Gastrocnemius medialis (tissue), 4 donors: ENCODE results near the gene ZBTB16. TPM values are rescaled to one million over a fixed set of nuclear protein-coding genes. Genes with fewer than 3 reads are reported as not detected.
A peak's percentile ranks its signal among the peaks of the same experiment; 100 is the strongest.

Experiments
- ATAC-seq, 2 donors: fragments of 150-250 bp; one replicate each; pipeline ENCODE4 v1.9.1; 2016
- DNase-seq, 2 donors: peaks; one replicate each; pipeline ENCODE4 v3.0.0-alpha.2; 2019
- H3K27ac ChIP-seq, 4 donors: fragments of 200-600 bp; sonication (generic); 1 replicate in 1 of 4; 2 replicates in 3 of 4; pipeline ENCODE4 v1.5.1; 2016 to 2018; ENCODE audit warnings: mild to moderate bottlenecking in 2 of 4, moderate library complexity in 1 of 4
- H3K27me3 ChIP-seq, 3 donors: fragments of 200-600 bp; sonication (generic) in 2 of 3; 1 replicate in 1 of 3; 2 replicates in 2 of 3; pipeline versions ENCODE4 v1.5.1 to v1.6.0; 2016 to 2019; ENCODE audit warnings: mild to moderate bottlenecking in 1 of 3, moderate library complexity in 1 of 3
- H3K36me3 ChIP-seq, 2 donors: fragments of 200-600 bp; sonication (generic) in 1 of 2; one replicate each; pipeline ENCODE4 v1.5.1; 2017 to 2018
- H3K4me1 ChIP-seq, 2 donors: fragments of 200-600 bp; sonication (generic) in 1 of 2; one replicate each; pipeline ENCODE4 v1.5.1; 2016 to 2017; ENCODE audit warnings: mild to moderate bottlenecking in 2 of 2
- H3K4me3 ChIP-seq, 4 donors: fragments of 200-600 bp; sonication (generic) in 3 of 4; 1 replicate in 1 of 4; 2 replicates in 3 of 4; pipeline ENCODE4 v1.5.1; 2016 to 2019; ENCODE audit warnings: mild to moderate bottlenecking in 2 of 4
- H3K9me3 ChIP-seq, 3 donors: fragments of 200-600 bp; sonication (generic) in 2 of 3; 1 replicate in 1 of 3; 2 replicates in 2 of 3; pipeline ENCODE4 v1.5.1; 2016 to 2019
- POLR2A ChIP-seq, 2 donors: fragments of 450-650 bp; IDR thresholded peaks; one replicate each; pipeline ENCODE4 v1.6.1; 2017; ENCODE audit warnings: antibody characterized with exemption in 2 of 2, mild to moderate bottlenecking in 2 of 2, moderate library complexity in 2 of 2
- in situ Hi-C, 4 donors: fragments of 200-750 bp; cut with MboI; loops; one replicate each; pipeline versions ENCODE4 v1.15.0 to v1.8.0; 2017; ENCODE audit warnings: low sequenced_read_pairs in 4 of 4
- intact Hi-C: fragments of 100-400 bp; cut with DNase I; formaldehyde crosslinking; loops from one replicate; pipeline ENCODE4 v1.15.1; 2023; ENCODE audit warnings: low total_unique reads
- total RNA-seq, 4 donors: library from RNA; depleted of rRNA; stranded (reverse); fragments of >200 nt; gene quantifications; one replicate each; pipeline versions ENCODE4 v1.1.0 to v1.2.3, GENCODE V29; 2016
- TF ChIP-seq, protein P1 (sequence below), 5 experiments: fragments of 450-650 bp in 3 of 5; fragments of 200-600 bp in 2 of 5; sonication (generic) in 2 of 5; IDR thresholded peaks in 4 of 5; conservative IDR thresholded peaks in 1 of 5; 1 replicate in 4 of 5; 2 replicates in 1 of 5; pipeline ENCODE4 v1.5.1; 2016 to 2019; ENCODE audit warnings: antibody characterized with exemption in 5 of 5, mild to moderate bottlenecking in 3 of 5, moderate library complexity in 3 of 5

Gene ZBTB16
- total RNA-seq, 4 donors from 2014 or later = 156 to 250 (median 196) TPM

DNA sequence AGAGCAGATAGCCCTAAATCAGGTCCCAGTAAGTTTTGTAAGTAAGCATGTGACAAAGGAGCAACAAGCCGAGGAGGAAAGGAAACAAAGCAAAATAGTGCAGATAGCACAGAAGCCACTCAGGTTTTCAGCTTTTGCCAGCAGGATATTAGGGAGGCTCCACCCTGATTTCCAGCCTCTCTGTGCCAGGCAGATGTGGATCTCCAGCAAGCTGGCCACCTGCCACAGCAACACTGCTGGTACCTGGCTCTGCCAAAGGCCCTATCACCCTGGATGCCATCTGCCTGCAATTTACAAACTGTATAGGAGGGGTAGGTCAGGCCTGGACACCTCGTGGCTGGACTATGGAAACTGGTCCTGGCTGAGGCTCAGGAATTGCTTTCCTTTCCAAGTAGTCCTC lies 224.5 kb downstream of the ZBTB16 start:
- Histone ChIP-seq H3K4me1 (peaks cover 8 to 10% of the 10 kb centered on the region in 2 donors), H3K27ac (peak overlapping the region in 1 of 4 donors; percentile 14), H3K9me3 (no peaks in the 10 kb centered on the region), H3K27me3 (no peaks in the 10 kb centered on the region), H3K4me3 (no peak overlapping the region), H3K36me3 (no peaks in the 10 kb centered on the region)
- peak in 1 of 2 donors; percentile 15 for ATAC-seq
- intact Hi-C loops (loop anchor here (5.0 kb wide), 1 partner anchor 153 kb away; the partner anchor contains the start of gene REXO2), in situ Hi-C loops (loop anchor here in 2 of 4 donors (25.0 kb wide), 1 partner anchor 397 kb away; the partner anchor contains the start of gene USP28 (in 2 of the 2))
- DNase-seq = no peak
- TF ChIP-seq, protein P1, sequence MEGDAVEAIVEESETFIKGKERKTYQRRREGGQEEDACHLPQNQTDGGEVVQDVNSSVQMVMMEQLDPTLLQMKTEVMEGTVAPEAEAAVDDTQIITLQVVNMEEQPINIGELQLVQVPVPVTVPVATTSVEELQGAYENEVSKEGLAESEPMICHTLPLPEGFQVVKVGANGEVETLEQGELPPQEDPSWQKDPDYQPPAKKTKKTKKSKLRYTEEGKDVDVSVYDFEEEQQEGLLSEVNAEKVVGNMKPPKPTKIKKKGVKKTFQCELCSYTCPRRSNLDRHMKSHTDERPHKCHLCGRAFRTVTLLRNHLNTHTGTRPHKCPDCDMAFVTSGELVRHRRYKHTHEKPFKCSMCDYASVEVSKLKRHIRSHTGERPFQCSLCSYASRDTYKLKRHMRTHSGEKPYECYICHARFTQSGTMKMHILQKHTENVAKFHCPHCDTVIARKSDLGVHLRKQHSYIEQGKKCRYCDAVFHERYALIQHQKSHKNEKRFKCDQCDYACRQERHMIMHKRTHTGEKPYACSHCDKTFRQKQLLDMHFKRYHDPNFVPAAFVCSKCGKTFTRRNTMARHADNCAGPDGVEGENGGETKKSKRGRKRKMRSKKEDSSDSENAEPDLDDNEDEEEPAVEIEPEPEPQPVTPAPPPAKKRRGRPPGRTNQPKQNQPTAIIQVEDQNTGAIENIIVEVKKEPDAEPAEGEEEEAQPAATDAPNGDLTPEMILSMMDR (IDR thresholded peaks at IDR 0.05 in 4 of 5, conservative IDR thresholded peaks at IDR 0.05 in 1 of 5) = no peak
- TF ChIP-seq POLR2A (IDR thresholded peaks at IDR 0.05) = peak in 1 of 2 donors; percentile 21

DNA sequence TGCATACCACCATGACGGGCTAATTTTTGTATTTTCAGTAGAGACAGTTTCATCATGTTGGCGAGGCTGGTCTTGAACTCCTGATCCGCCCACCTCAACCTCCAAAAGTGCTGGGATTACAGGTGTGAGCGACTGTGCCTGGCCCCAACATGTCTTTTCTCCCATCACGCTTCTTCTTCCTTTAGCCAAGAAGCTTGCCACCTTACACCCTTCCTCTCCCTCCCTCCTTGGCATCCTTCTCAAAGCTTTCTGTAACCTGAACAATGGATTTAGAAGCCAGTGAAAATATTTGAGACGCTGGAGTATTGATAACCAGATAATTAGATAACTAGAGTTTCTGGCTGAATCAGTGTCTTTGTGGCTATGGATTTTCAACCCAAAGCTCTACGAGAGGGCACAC lies 225.4 kb downstream of the ZBTB16 start:
- H3K4me3 ChIP-seq = no peak overlapping the region
- H3K4me1 ChIP-seq = peaks cover 8 to 10% of the 10 kb centered on the region in 2 donors
- intact Hi-C loops = loop anchor here (5.0 kb wide), 1 partner anchor 152 kb away; the partner anchor contains the start of gene REXO2
- no peaks in the 10 kb centered on the region for H3K9me3 ChIP-seq
- in situ Hi-C loops = loop anchor here in 2 of 4 donors (25.0 kb wide), 1 partner anchor 398 kb away; the partner anchor contains the start of gene USP28 (in 2 of the 2)
- no peak overlapping the region for H3K27ac ChIP-seq
- no peak for TF ChIP-seq POLR2A (IDR thresholded peaks at IDR 0.05)
- TF ChIP-seq, protein P1 (IDR thresholded peaks at IDR 0.05 in 4 of 5, conservative IDR thresholded peaks at IDR 0.05 in 1 of 5) = no peak
- H3K27me3 ChIP-seq = no peaks in the 10 kb centered on the region
- no peak for ATAC-seq
- no peak for DNase-seq
- H3K36me3 ChIP-seq = no peaks in the 10 kb centered on the region

DNA sequence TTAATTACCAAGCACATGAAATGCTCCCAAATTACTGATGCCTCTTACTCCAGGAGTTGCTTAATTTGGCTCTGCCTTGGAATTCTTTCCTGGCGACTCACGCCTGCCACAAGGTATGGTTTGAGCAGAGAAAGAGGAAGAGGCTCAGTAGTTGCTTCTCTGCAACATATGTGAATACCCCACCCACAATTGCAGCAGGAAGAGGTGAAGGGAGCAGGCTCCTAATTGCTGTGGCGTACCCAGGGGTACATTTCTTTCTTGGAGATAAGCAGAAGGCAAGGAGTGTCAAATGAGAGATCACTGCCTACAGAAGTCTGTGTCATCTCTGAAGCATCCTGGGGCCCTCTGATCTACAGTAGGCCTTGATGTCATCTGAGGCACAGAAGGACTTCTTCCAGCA lies 226.1 kb downstream of the ZBTB16 start:
- Histone ChIP-seq H3K27me3 (no peaks in the 10 kb centered on the region), H3K36me3 (no peaks in the 10 kb centered on the region), H3K9me3 (no peaks in the 10 kb centered on the region), H3K4me1 (peaks cover 8 to 10% of the 10 kb centered on the region in 2 donors), H3K4me3 (no peak overlapping the region), H3K27ac (no peak overlapping the region)
- in situ Hi-C loops = loop anchor here in 2 of 4 donors (25.0 kb wide), 1 partner anchor 398 kb away; the partner anchor contains the start of gene USP28 (in 2 of the 2)
- TF ChIP-seq, protein P1 (IDR thresholded peaks at IDR 0.05 in 4 of 5, conservative IDR thresholded peaks at IDR 0.05 in 1 of 5) = no peak
- no peak for TF ChIP-seq POLR2A (IDR thresholded peaks at IDR 0.05)
- peak in 1 of 2 donors; percentile 6 for ATAC-seq
- no peak for DNase-seq
- intact Hi-C loops = no loop called here

DNA sequence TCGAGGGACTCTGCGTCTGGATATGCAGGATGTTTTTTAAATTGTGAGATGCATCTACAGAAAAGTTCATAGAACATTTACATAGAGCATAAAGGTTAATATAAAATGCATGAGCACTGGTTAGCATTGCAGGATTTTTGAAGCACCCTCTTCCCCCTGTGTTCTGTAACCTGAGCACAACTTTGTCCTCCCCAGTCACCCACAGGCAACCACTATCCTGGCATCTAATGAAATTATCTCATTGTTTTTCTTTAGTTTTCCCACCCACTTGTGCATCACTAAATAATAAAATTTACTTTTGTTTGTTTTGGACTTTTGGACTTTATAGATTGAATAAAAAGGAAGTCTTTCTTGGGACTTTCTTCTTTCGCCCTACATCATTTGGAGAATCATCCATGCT lies 226.7 kb downstream of the ZBTB16 start:
- Histone ChIP-seq H3K27ac (no peak overlapping the region), H3K27me3 (no peaks in the 10 kb centered on the region), H3K36me3 (no peaks in the 10 kb centered on the region), H3K9me3 (no peaks in the 10 kb centered on the region), H3K4me1 (peaks cover 8 to 9% of the 10 kb centered on the region in 2 donors), H3K4me3 (no peak overlapping the region)
- ATAC-seq (no peak), DNase-seq (no peak)
- intact Hi-C loops (no loop called here), in situ Hi-C loops (loop anchor here in 2 of 4 donors (25.0 kb wide), 1 partner anchor 399 kb away; the partner anchor contains the start of gene USP28 (in 2 of the 2))
- no peak for TF ChIP-seq POLR2A (IDR thresholded peaks at IDR 0.05)
- TF ChIP-seq, protein P1 (IDR thresholded peaks at IDR 0.05 in 4 of 5, conservative IDR thresholded peaks at IDR 0.05 in 1 of 5) = no peak
